Left lung (tissue), 10 donors: ENCODE data around the gene DSCAML1. TPM values are rescaled to one million over a fixed set of nuclear protein-coding genes. Genes with fewer than 3 reads are reported as not detected.
A peak's percentile ranks its signal among the peaks of the same experiment; 100 is the strongest.

ENCODE experiments used
- ATAC-seq: fragments of 200-7000 bp; cut with Tn5 transposase; one replicate; pipeline ENCODE4 v1.9.1; 2020; ENCODE audit warnings: moderate library complexity
- DNase-seq, 4 donors: peaks; one replicate each; pipeline ENCODE4 v3.0.0-alpha.2; 2013 to 2020
- H3K27ac ChIP-seq, 2 donors: fragments of 200-600 bp; sonication (generic) in 1 of 2; one replicate each; pipeline versions ENCODE4 v1.5.0 to v1.8.0; 2020 to 2021
- H3K27me3 ChIP-seq, 2 donors: fragments of 200-600 bp; sonication (generic) in 1 of 2; one replicate each; pipeline versions ENCODE4 v1.5.0 to v1.8.0; 2020 to 2021
- H3K36me3 ChIP-seq, 2 donors: fragments of 200-600 bp; sonication (generic) in 1 of 2; one replicate each; pipeline versions ENCODE4 v1.5.0 to v1.8.0; 2020 to 2021
- H3K4me1 ChIP-seq, 2 donors: fragments of 200-600 bp; one replicate each; pipeline ENCODE4 v1.8.0; 2021
- H3K4me3 ChIP-seq, 2 donors: fragments of 200-600 bp; sonication (generic) in 1 of 2; one replicate each; pipeline versions ENCODE4 v1.5.0 to v1.8.0; 2020 to 2021; ENCODE audit warnings: mild to moderate bottlenecking in 1 of 2
- H3K9me3 ChIP-seq, 2 donors: fragments of 200-600 bp; sonication (generic) in 1 of 2; one replicate each; pipeline versions ENCODE4 v1.5.0 to v1.8.0; 2020 to 2021
- CTCF ChIP-seq, 2 donors: fragments of 200-600 bp; sonication (generic) in 1 of 2; IDR thresholded peaks; one replicate each; pipeline versions ENCODE4 v1.5.0 to v1.8.0; 2021; ENCODE audit warnings: antibody characterized with exemption in 2 of 2
- intact Hi-C, 2 donors: fragments of 100-400 bp; cut with DNase I; formaldehyde crosslinking; loops; one replicate each; pipeline versions ENCODE4 v1.11.2 to v1.14.2; 2022
- polyA plus RNA-seq, 6 donors: library from polyadenylated mRNA; unstranded; fragments of 120-200 nt; gene quantifications; one replicate each; pipeline ENCODE4 v1.2.1, GENCODE V29; 2013; ENCODE audit not compliant: insufficient read length in 6 of 6
- total RNA-seq, 2 donors: library from RNA; stranded (reverse); fragmentation: NEBNext Ultra II Directional; extraction: Animal tissue kit (Norgen Biotek cat#: 25700); gene quantifications; one replicate each; pipeline ENCODE4 v1.2.1, GENCODE V29; 2021
- donor health status: DM: no; HTN: yes; CAD: no.
- donor health status: DM: no; HTN: no; CAD: no.

Gene DSCAML1
- total and polyA plus RNA-seq, 8 donors, result 0.35 to 1.8 (median 1.2) TPM

GRCh38 chr11:117808784-117809183 is 11.8 kb upstream of the DSCAML1 start:
- intact Hi-C loops, result loop anchor here in 1 of 2 donors (5.0 to 10.0 kb wide), 2 partner anchors 244 to 384 kb away; no protein-coding TSS in a partner anchor
- no peak for TF ChIP-seq CTCF (IDR thresholded peaks at IDR 0.05)
- Histone ChIP-seq H3K27ac (no peak overlapping the region), H3K27me3 (no peaks in the 10 kb centered on the region), H3K4me3 (no peak overlapping the region), H3K9me3 (no peaks in the 10 kb centered on the region), H3K36me3 (no peaks in the 10 kb centered on the region), H3K4me1 (peaks cover 0 to 43% of the 10 kb centered on the region in 2 donors)
- DNase-seq (peak in 1 of 4 donors; percentile 47), ATAC-seq (peak; percentile 11)

GRCh38 chr11:117807482-117808327 is 10.7 kb upstream of the DSCAML1 start:
- Histone ChIP-seq H3K36me3 (no peaks in the 10 kb centered on the region), H3K27me3 (no peaks in the 10 kb centered on the region), H3K27ac (no peak overlapping the region), H3K9me3 (no peaks in the 10 kb centered on the region), H3K4me1 (peaks cover 0 to 43% of the 10 kb centered on the region in 2 donors), H3K4me3 (no peak overlapping the region)
- peak; percentile 91 to 94 for TF ChIP-seq CTCF (IDR thresholded peaks at IDR 0.05)
- intact Hi-C loops, result loop anchor here in 1 of 2 donors (5.0 to 10.0 kb wide), 2 partner anchors 245 to 383 kb away; no protein-coding TSS in a partner anchor
- DNase-seq (peak in 3 of 4 donors; percentile 67 to 88 (median 86)), ATAC-seq (peak; percentile 84)

- H3K36me3 ChIP-seq, result no peaks in the 10 kb centered on the region
- no peaks in the 10 kb centered on the region for H3K27me3 ChIP-seq
- no peak for TF ChIP-seq CTCF (IDR thresholded peaks at IDR 0.05)
- intact Hi-C loops, result loop anchor here in 1 of 2 donors (5.0 to 10.0 kb wide), 2 partner anchors 245 to 382 kb away; no protein-coding TSS in a partner anchor
- no peak overlapping the region for H3K4me3 ChIP-seq
- no peaks in the 10 kb centered on the region for H3K9me3 ChIP-seq
- ATAC-seq (peak; percentile 51), DNase-seq (peak in 1 of 4 donors; percentile 74)
- H3K27ac ChIP-seq, result no peak overlapping the region
- H3K4me1 ChIP-seq, result peaks cover 0 to 43% of the 10 kb centered on the region in 2 donors
These were observed 9.8 kb upstream of the DSCAML1 start for GRCh38 chr11:117806846-117807245.

GRCh38 chr11:117805045-117805444 is 8.0 kb upstream of the DSCAML1 start:
- intact Hi-C loops, result loop anchor here in 1 of 2 donors (5.0 to 10.0 kb wide), 2 partner anchors 247 to 380 kb away; no protein-coding TSS in a partner anchor
- no peak for ATAC-seq

More at GRCh38 chr11:117805045-117805444, 8.0 kb upstream of the DSCAML1 start:
- peak in 1 of 4 donors; percentile 4 for DNase-seq
- H3K4me1 ChIP-seq, result peaks cover 0 to 43% of the 10 kb centered on the region in 2 donors
- H3K36me3 ChIP-seq, result no peaks in the 10 kb centered on the region
- H3K9me3 ChIP-seq, result no peaks in the 10 kb centered on the region
- TF ChIP-seq CTCF (IDR thresholded peaks at IDR 0.05), result no peak
- no peak overlapping the region for H3K4me3 ChIP-seq
- no peak overlapping the region for H3K27ac ChIP-seq
- H3K27me3 ChIP-seq, result no peaks in the 10 kb centered on the region
